GM12878 (cell line): ENCODE results near the gene NEK1. TPM values are rescaled to one million over a fixed set of nuclear protein-coding genes. Genes with fewer than 3 reads are reported as not detected.

Experiments
- ATAC-seq: fragments of 200-7000 bp; cut with Tn5 transposase; 3 replicates; pipeline ENCODE4 v1.9.1; 2020; ENCODE audit warnings: mild to moderate bottlenecking, moderate library complexity
- BruUV-seq: library from RNA; stranded (reverse); fragments of 400-500 nt; replicated peaks from 2 replicates; lab custom pipeline; 2021; lab: Mats Ljungman, UMichigan
- CTCF ChIA-PET: fragments of 300-600 bp; sonication (Branson Sonifier 250); formaldehyde crosslinking; extraction: SDS; loops from one replicate; lab custom pipeline; 2021; ENCODE audit warnings: inconsistent platforms; lab: Yijun Ruan, JAX
- POLR2A ChIA-PET: fragments of 350-600 bp; formaldehyde crosslinking; extraction: SDS; loops from one replicate; lab custom pipeline; 2021; ENCODE audit warnings: inconsistent platforms; lab: Charles Lee
- RAD21 ChIA-PET: fragments of 300-600 bp; sonication (Branson Sonifier 250); formaldehyde crosslinking; loops from one replicate; lab custom pipeline; 2023; ENCODE audit warnings: antibody characterized with exemption; ENCODE audit not compliant: unreplicated experiment; lab: Charles Lee
- SMC1A ChIA-PET: fragments of 300-600 bp; sonication (Branson Sonifier 250); formaldehyde crosslinking; loops from one replicate; lab custom pipeline; 2023; ENCODE audit not compliant: unreplicated experiment, uncharacterized antibody; lab: Charles Lee
- DNase-seq: peaks from one replicate; pipeline ENCODE4 v3.0.0-alpha.2; 2011; ENCODE audit warnings: low read depth, low spot score
- FAIRE-seq: peaks from 3 replicates; lab custom pipeline; 2011; peaks lifted over from hg19 to GRCh38; lab: Jason Lieb, UNC
- H2AFZ ChIP-seq: 2 replicates; pipeline ENCODE4 v1.6.0; 2011; ENCODE audit warnings: low read depth, low read length, control low read depth; ENCODE audit not compliant: control insufficient read depth
- H3K27ac ChIP-seq: 2 replicates; pipeline ENCODE4 v1.5.1; 2011; ENCODE audit warnings: control low read depth; ENCODE audit not compliant: control insufficient read depth, insufficient read depth
- H3K27me3 ChIP-seq, 2 experiments: replicated peaks in 1 of 2; 2 replicates each; pipeline versions ENCODE4 v1.6.0 to v1.6.1; 2011; ENCODE audit warnings: low read length in 1 of 2; ENCODE audit not compliant: control insufficient read depth in 2 of 2, insufficient read depth in 2 of 2
- H3K36me3 ChIP-seq, 2 experiments: 2 replicates each; pipeline ENCODE4 v1.5.1; 2011; ENCODE audit warnings: low read length in 1 of 2; ENCODE audit not compliant: control insufficient read depth in 2 of 2, insufficient read depth in 2 of 2
- H3K4me1 ChIP-seq: 2 replicates; pipeline ENCODE4 v1.6.1; 2011; ENCODE audit warnings: mild to moderate bottlenecking, low read length, moderate library complexity, mixed read lengths; ENCODE audit not compliant: control insufficient read depth, insufficient read depth
- H3K4me2 ChIP-seq: 2 replicates; pipeline ENCODE4 v1.6.0; 2011; ENCODE audit warnings: control low read depth; ENCODE audit not compliant: control insufficient read depth, insufficient read depth
- H3K4me3 ChIP-seq: fragments of 200-600 bp; sonication (generic); 2 replicates; pipeline ENCODE4 v1.5.1; 2016
- H3K79me2 ChIP-seq: 2 replicates; pipeline ENCODE4 v1.6.0; 2011; ENCODE audit warnings: low read length; ENCODE audit not compliant: control insufficient read depth, insufficient read depth
- H3K9ac ChIP-seq: 2 replicates; pipeline ENCODE4 v1.8.0; 2011; ENCODE audit warnings: low read length, control low read depth, mixed read lengths; ENCODE audit not compliant: control insufficient read depth, insufficient read depth
- H3K9me3 ChIP-seq: replicated peaks from 3 replicates; pipeline ENCODE4 v1.5.1; 2011; ENCODE audit warnings: mild to moderate bottlenecking, low read length; ENCODE audit not compliant: control insufficient read depth, insufficient read depth
- H4K20me1 ChIP-seq: 2 replicates; pipeline ENCODE4 v1.6.0; 2011; ENCODE audit not compliant: control insufficient read depth, insufficient read depth
- BCL3 ChIP-seq: IDR thresholded peaks from 2 replicates; pipeline ENCODE4 v1.6.1; 2011; ENCODE audit warnings: borderline replicate concordance, low read depth, mild to moderate bottlenecking, moderate library complexity, low read length; ENCODE audit not compliant: insufficient read depth, poor library complexity, severe bottlenecking
- CREB1 ChIP-seq: IDR thresholded peaks from 2 replicates; pipeline ENCODE4 v1.6.1; 2012; ENCODE audit warnings: low read depth, mild to moderate bottlenecking, inconsistent platforms
- EED ChIP-seq: sonication (generic); IDR thresholded peaks from 2 replicates; pipeline ENCODE4 v1.6.1; 2016; ENCODE audit warnings: antibody characterized with exemption, low read depth
- FOXK2 ChIP-seq: fragments of 450-650 bp; IDR thresholded peaks from 2 replicates; pipeline ENCODE4 v1.6.1; 2017; ENCODE audit warnings: mild to moderate bottlenecking, moderate library complexity
- HDAC2 ChIP-seq: fragments of 200-600 bp; sonication (generic); IDR thresholded peaks from 2 replicates; pipeline ENCODE4 v1.6.1; 2017
- JUND ChIP-seq: IDR thresholded peaks from 2 replicates; pipeline ENCODE4 v1.6.1; 2012; ENCODE audit warnings: low read depth, mild to moderate bottlenecking, low read length, improper control_type of control experiment, moderate library complexity
- PAX5 ChIP-seq: IDR thresholded peaks from 2 replicates; pipeline ENCODE4 v1.6.1; 2011; ENCODE audit warnings: low read depth, low read length, borderline replicate concordance
- PAX8 ChIP-seq: fragments of 450-650 bp; IDR thresholded peaks from 2 replicates; pipeline ENCODE4 v1.6.1; 2017; ENCODE audit warnings: mild to moderate bottlenecking, moderate library complexity
- POLR2A ChIP-seq: IDR thresholded peaks from 2 replicates; pipeline ENCODE4 v1.6.1; 2011; ENCODE audit warnings: low read depth, mild to moderate bottlenecking, low read length
- RELA ChIP-seq: fragments of 450-650 bp; IDR thresholded peaks from 2 replicates; pipeline ENCODE4 v1.8.0; 2014; ENCODE audit warnings: borderline replicate concordance; ENCODE audit not compliant: partially characterized antibody
- SMC3 ChIP-seq: IDR thresholded peaks from 2 replicates; pipeline ENCODE4 v1.6.1; 2011; ENCODE audit warnings: low read length, improper control_type of control experiment, borderline replicate concordance
- STAT3 ChIP-seq: IDR thresholded peaks from 2 replicates; pipeline ENCODE4 v1.6.1; 2011; ENCODE audit warnings: low read depth, low read length, improper control_type of control experiment
- USF2 ChIP-seq: IDR thresholded peaks from 2 replicates; pipeline ENCODE4 v1.6.1; 2011; ENCODE audit warnings: low read depth, low read length, improper control_type of control experiment, borderline replicate concordance
- ZBED1 ChIP-seq: IDR thresholded peaks from 2 replicates; pipeline ENCODE4 v1.6.1; 2016; ENCODE audit warnings: borderline replicate concordance
- ZZZ3 ChIP-seq: IDR thresholded peaks from 2 replicates; pipeline ENCODE4 v1.6.1; 2011; ENCODE audit warnings: low read depth; ENCODE audit not compliant: control insufficient read depth, insufficient read length
- WGBS: methylation state at CpG from one replicate; pipeline ENCODE4 v1.1.6; 2016; ENCODE audit warnings: low lambda C conversion rate; ENCODE audit not compliant: insufficient replicate concordance, insufficient coverage; ENCODE audit errors: missing lambda C conversion rate; 5-methylcytosine and 5-hydroxymethylcytosine counted together
- in situ Hi-C: fragments of 300-500 bp; cut with MboI; formaldehyde crosslinking; loops from 9 replicates; pipeline ENCODE4 v1.14.3; 2018; ENCODE audit warnings: mixed read lengths
- intact Hi-C: fragments of 100-400 bp; cut with micrococcal nuclease; formaldehyde crosslinking; loops from one replicate; pipeline ENCODE4 v1.14.2; 2022; ENCODE audit not compliant: unreplicated experiment
- polyA plus RNA-seq, 11 experiments: library from polyadenylated mRNA; depleted of rRNA in 4 of 11; unstranded in 6 of 11; stranded (reverse) in 5 of 11; fragments of >200 nt; fragmentation: Nextera tagmentation in 4 of 11; fragmentation: Illumina TruSeq in 1 of 11; extraction: Ambion mirVana in 4 of 11; extraction: Trizol in 1 of 11; gene quantifications; 1 replicate in 1 of 11; 2 replicates in 10 of 11; pipeline versions ENCODE4 v1.2.1 to v1.2.3, GENCODE V29; 2011 to 2016; ENCODE audit warnings: inconsistent platforms in 2 of 11, missing spikeins in 2 of 11, low read depth in 1 of 11
- total RNA-seq, 4 experiments: library from RNA; depleted of rRNA in 3 of 4; stranded (reverse); fragments of >200 nt in 3 of 4; fragmentation: Illumina TruSeq in 1 of 4; extraction: Trizol in 1 of 4; gene quantifications; 2 replicates each; pipeline versions ENCODE4 v1.2.1 to v1.2.3, GENCODE V29; 2013 to 2021
- TF ChIP-seq, protein P1 (sequence below): fragments of 450-650 bp; IDR thresholded peaks from 2 replicates; pipeline ENCODE4 v1.6.1; 2017; ENCODE audit warnings: borderline replicate concordance
- TF ChIP-seq, protein P2 (sequence below): fragments of 450-650 bp; formaldehyde crosslinking; IDR thresholded peaks from 2 replicates; pipeline ENCODE4 v1.4.0; 2020; ENCODE audit warnings: mild to moderate bottlenecking, moderate library complexity

The NEK1 gene
- total and polyA plus RNA-seq, 10 of the 15 experiments (the other 5 are each of a cell fraction or from before 2014, with no cell fraction given), result 4.9 to 16.1 (median 7.5) TPM

DNA sequence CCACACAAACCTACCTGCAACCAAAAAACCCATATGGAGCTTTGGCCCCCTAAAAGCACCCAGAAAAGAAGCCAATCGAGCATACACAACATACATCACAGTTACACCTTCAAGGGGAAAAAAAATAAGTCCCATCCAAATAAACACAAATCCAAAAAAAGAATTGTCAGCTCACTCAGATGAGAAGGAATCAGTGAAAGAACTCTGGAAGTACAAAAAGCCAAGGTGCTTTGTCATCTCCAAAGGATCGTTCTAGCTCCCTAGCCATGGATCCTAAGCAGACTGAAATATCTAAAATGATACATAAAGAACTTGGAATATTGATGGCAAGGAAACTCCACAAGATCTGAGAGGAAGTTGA is 119.2 kb downstream of the NEK1 start:
- ChIA-PET RAD21 (interaction anchor here (0.7 to 1.1 kb wide), 5 partner anchors 486 to 979 kb away, joined by 3 to 8 read pairs (median 3); no protein-coding TSS in a partner anchor), SMC1A (interaction anchor here (0.7 to 1.8 kb wide), 6 partner anchors 20 to 570 kb away, joined by 3 to 12 read pairs (median 4); no protein-coding TSS in a partner anchor)
- 0% methylated on average over 2 of the region's 2 CpGs for WGBS

More for the DNA sequence above, 119.2 kb downstream of the NEK1 start:
- Histone ChIP-seq H3K9ac (no peak overlapping the region), H3K79me2 (no peaks in the 10 kb centered on the region), H3K4me2 (no peak overlapping the region), H3K4me1 (no peaks in the 10 kb centered on the region), H2AFZ (no peak overlapping the region), H3K9me3 (no peaks in the 10 kb centered on the region; the same call in 1 of the 3 replicates), H3K36me3 (no peaks in the 10 kb centered on the region), H3K27me3 (no peaks in the 10 kb centered on the region), H3K27ac (no peak overlapping the region), H3K4me3 (no peak overlapping the region), H4K20me1 (no peaks in the 10 kb centered on the region)
- in situ Hi-C loops, result no loop called here
- FAIRE-seq (no peak), DNase-seq (no peak), ATAC-seq (no peak)
- TF ChIP-seq EED (no peak), STAT3 (no peak), RELA (no peak), PAX8 (no peak), JUND (no peak), SMC3 (no peak), HDAC2 (no peak), USF2 (no peak), FOXK2 (no peak), PAX5 (no peak), CREB1 (no peak), POLR2A (no peak), BCL3 (no peak), ZBED1 (no peak), ZZZ3 (no peak)
- TF ChIP-seq, protein P1, sequence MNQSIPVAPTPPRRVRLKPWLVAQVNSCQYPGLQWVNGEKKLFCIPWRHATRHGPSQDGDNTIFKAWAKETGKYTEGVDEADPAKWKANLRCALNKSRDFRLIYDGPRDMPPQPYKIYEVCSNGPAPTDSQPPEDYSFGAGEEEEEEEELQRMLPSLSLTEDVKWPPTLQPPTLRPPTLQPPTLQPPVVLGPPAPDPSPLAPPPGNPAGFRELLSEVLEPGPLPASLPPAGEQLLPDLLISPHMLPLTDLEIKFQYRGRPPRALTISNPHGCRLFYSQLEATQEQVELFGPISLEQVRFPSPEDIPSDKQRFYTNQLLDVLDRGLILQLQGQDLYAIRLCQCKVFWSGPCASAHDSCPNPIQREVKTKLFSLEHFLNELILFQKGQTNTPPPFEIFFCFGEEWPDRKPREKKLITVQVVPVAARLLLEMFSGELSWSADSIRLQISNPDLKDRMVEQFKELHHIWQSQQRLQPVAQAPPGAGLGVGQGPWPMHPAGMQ, result no peak
- TF ChIP-seq, protein P2, sequence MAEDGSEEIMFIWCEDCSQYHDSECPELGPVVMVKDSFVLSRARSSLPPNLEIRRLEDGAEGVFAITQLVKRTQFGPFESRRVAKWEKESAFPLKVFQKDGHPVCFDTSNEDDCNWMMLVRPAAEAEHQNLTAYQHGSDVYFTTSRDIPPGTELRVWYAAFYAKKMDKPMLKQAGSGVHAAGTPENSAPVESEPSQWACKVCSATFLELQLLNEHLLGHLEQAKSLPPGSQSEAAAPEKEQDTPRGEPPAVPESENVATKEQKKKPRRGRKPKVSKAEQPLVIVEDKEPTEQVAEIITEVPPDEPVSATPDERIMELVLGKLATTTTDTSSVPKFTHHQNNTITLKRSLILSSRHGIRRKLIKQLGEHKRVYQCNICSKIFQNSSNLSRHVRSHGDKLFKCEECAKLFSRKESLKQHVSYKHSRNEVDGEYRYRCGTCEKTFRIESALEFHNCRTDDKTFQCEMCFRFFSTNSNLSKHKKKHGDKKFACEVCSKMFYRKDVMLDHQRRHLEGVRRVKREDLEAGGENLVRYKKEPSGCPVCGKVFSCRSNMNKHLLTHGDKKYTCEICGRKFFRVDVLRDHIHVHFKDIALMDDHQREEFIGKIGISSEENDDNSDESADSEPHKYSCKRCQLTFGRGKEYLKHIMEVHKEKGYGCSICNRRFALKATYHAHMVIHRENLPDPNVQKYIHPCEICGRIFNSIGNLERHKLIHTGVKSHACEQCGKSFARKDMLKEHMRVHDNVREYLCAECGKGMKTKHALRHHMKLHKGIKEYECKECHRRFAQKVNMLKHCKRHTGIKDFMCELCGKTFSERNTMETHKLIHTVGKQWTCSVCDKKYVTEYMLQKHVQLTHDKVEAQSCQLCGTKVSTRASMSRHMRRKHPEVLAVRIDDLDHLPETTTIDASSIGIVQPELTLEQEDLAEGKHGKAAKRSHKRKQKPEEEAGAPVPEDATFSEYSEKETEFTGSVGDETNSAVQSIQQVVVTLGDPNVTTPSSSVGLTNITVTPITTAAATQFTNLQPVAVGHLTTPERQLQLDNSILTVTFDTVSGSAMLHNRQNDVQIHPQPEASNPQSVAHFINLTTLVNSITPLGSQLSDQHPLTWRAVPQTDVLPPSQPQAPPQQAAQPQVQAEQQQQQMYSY, result no peak
- intact Hi-C loops, result loop anchor here (5.0 kb wide), 1 partner anchor 1306 kb away; no protein-coding TSS in a partner anchor
- ChIA-PET CTCF (interaction anchor here (0.6 to 2.0 kb wide), 20 partner anchors 10 to 781 kb away, joined by 3 to 19 read pairs (median 3); partner anchors contain the start of gene CBR4), POLR2A (no interaction called here)
- no TSS peak for BruUV-seq
